PC-3 (cell line): ENCODE data around the gene ASCC3. TPM values are rescaled to one million over a fixed set of nuclear protein-coding genes. Genes with fewer than 3 reads are reported as not detected.

Source experiments
- ATAC-seq: fragments of 200-7000 bp; cut with Tn5 transposase; 2 replicates; pipeline ENCODE4 v1.9.1; 2020; ENCODE audit warnings: mild to moderate bottlenecking, moderate library complexity
- BruUV-seq: library from RNA; stranded (reverse); fragments of 400-500 nt; replicated peaks from 2 replicates; lab custom pipeline; 2021; lab: Mats Ljungman, UMichigan
- CTCF ChIA-PET: fragments of 300-600 bp; sonication (Branson Sonifier 250); formaldehyde crosslinking; loops from one replicate; lab custom pipeline; 2022; ENCODE audit warnings: antibody characterized with exemption; lab: Charles Lee
- POLR2A ChIA-PET: fragments of 300-600 bp; sonication (Branson Sonifier 250); formaldehyde crosslinking; loops from one replicate; lab custom pipeline; 2022; ENCODE audit warnings: antibody characterized with exemption; ENCODE audit not compliant: unreplicated experiment; lab: Charles Lee
- DNase-seq: peaks from one replicate; pipeline ENCODE4 v3.0.0-alpha.2; 2015
- H2AFZ ChIP-seq: fragments of 300-600 bp; sonication (generic); 2 replicates; pipeline ENCODE4 v1.6.0; 2016; ENCODE audit warnings: antibody characterized with exemption, low read length
- H3F3A ChIP-seq: fragments of 300-600 bp; sonication (generic); one replicate; pipeline ENCODE4 v1.6.0; 2017; ENCODE audit warnings: antibody characterized with exemption, low read length, control low read depth, mild to moderate bottlenecking; ENCODE audit not compliant: unreplicated experiment
- H3K27ac ChIP-seq: fragments of 300-600 bp; sonication (generic); 2 replicates; pipeline ENCODE4 v1.5.1; 2016; ENCODE audit warnings: mild to moderate bottlenecking, low read length
- H3K27me3 ChIP-seq: fragments of 300-600 bp; sonication (generic); 2 replicates; pipeline ENCODE4 v1.6.1; 2016; ENCODE audit warnings: low read length, mixed read lengths
- H3K36me3 ChIP-seq: fragments of 300-600 bp; sonication (generic); 2 replicates; pipeline ENCODE4 v1.6.1; 2016; ENCODE audit warnings: low read depth, mixed run types, low read length, mixed read lengths
- H3K4me1 ChIP-seq: fragments of 300-600 bp; sonication (generic); 2 replicates; pipeline ENCODE4 v1.5.1; 2016; ENCODE audit warnings: low read length; ENCODE audit not compliant: insufficient read depth
- H3K4me2 ChIP-seq: fragments of 300-600 bp; sonication (generic); 2 replicates; pipeline ENCODE4 v1.6.0; 2016; ENCODE audit warnings: low read length
- H3K4me3 ChIP-seq: fragments of 300-600 bp; sonication (generic); 2 replicates; pipeline ENCODE4 v1.5.1; 2016; ENCODE audit warnings: mild to moderate bottlenecking, low read length, mixed read lengths
- H3K79me2 ChIP-seq: fragments of 300-600 bp; sonication (generic); 2 replicates; pipeline ENCODE4 v1.6.1; 2017; ENCODE audit warnings: low read length, mixed read lengths
- H3K9ac ChIP-seq: fragments of 300-600 bp; sonication (generic); 2 replicates; pipeline ENCODE4 v1.6.0; 2016; ENCODE audit warnings: mild to moderate bottlenecking, low read length
- H3K9me2 ChIP-seq: fragments of 300-600 bp; sonication (generic); replicated peaks from 2 replicates; pipeline ENCODE4 v1.6.1; 2016; ENCODE audit warnings: mixed run types, low read length, mixed read lengths
- H3K9me3 ChIP-seq: fragments of 300-600 bp; sonication (generic); 2 replicates; pipeline ENCODE4 v1.6.1; 2016; ENCODE audit warnings: low read length, mixed read lengths
- H4K20me1 ChIP-seq: fragments of 300-600 bp; sonication (generic); 2 replicates; pipeline ENCODE4 v1.6.1; 2016; ENCODE audit warnings: low read length, mixed read lengths
- CTCF ChIP-seq: fragments of 300-600 bp; sonication (generic); conservative IDR thresholded peaks from 2 replicates; pipeline ENCODE4 v1.5.1; 2017; ENCODE audit warnings: antibody characterized with exemption, low read depth, mild to moderate bottlenecking, low read length
- EZH2 ChIP-seq: fragments of 300-600 bp; sonication (generic); IDR thresholded peaks from one replicate; pipeline ENCODE4 v1.6.1; 2017; ENCODE audit warnings: antibody characterized with exemption, mild to moderate bottlenecking, low read length; ENCODE audit not compliant: unreplicated experiment
- EZH2phosphoT487 ChIP-seq: fragments of 300-600 bp; sonication (generic); IDR thresholded peaks from 2 replicates; pipeline ENCODE4 v1.6.1; 2018; ENCODE audit warnings: mild to moderate bottlenecking, antibody characterized with exemption, low read length, borderline replicate concordance
- intact Hi-C: fragments of 100-400 bp; cut with micrococcal nuclease; formaldehyde crosslinking; loops from 2 replicates; pipeline ENCODE4 v1.9.0; 2023
- total RNA-seq: library from RNA; depleted of rRNA; stranded (reverse); fragments of >200 nt; gene quantifications from 2 replicates; pipeline ENCODE4 v1.2.3, GENCODE V29; 2014

The ASCC3 gene
- total RNA-seq, 1 experiment from 2014 or later = 27.7 TPM

DNA sequence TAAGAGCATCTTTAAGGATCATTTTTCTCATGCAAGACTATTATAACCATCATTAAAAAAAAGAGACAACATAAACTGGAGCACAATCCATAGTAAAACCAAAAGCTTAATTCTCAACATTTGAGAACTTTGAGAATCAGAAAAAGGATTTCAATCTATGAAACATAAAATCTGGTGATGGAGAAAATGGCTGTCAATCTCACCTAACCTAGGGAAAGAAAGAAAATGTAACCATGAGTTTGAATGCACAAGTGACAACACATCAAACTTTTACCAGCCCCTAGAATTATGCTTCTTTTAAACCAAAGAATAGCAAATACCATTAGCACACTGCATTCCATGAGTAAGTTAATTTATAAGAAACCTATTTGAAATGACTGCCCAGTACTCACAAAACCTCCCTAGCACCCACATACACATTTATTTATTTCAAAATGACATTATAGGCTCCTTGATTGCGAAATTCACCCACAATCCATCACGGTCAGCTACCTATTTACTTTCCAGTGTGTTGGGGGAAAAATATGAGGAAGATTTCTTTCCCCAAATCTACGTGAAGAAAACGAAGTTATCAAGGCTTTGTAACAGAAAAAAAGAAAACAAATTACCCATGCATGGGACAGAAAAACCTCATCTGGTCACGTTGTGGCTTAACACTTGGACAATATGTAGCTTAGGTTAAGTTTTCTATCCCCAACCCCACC lies 828 bp downstream of the ASCC3 start:
- H2AFZ ChIP-seq = peak overlapping the region; percentile 82
- CTCF ChIA-PET = no interaction called here

DNA sequence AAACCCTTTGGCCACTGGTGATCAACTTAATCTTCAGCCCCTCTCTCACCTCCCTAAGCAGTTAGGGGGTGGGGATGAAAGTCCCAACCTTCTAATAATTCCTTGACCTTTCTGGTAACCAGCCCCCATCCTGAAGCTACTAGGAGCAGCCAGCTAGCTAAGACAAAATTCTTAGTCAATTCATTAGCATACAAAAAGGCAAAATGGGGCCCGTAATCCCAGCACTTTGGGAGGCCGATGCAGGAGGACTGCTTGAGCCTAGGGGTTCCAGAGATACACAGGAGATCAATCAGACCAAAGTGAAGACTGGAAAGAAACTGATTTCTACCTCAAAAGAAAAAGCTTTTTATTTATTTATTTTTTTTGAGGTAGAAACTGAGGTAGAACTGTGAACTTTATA lies 1.8 kb downstream of the ASCC3 start:
- Histone ChIP-seq H3K36me3 (no peaks in the 10 kb centered on the region), H3K27ac (no peak overlapping the region), H4K20me1 (peaks cover 20% of the 10 kb centered on the region), H3K4me3 (peak overlapping the region; percentile 96), H3K9me2 (no peaks in the 10 kb centered on the region), H3K4me1 (peaks cover 25% of the 10 kb centered on the region), H3F3A (no peaks in the 10 kb centered on the region), H2AFZ (no peak overlapping the region), H3K9ac (no peak overlapping the region; the same call in 1 of the 2 replicates), H3K79me2 (peaks cover 73% of the 10 kb centered on the region), H3K27me3 (no peaks in the 10 kb centered on the region), H3K9me3 (no peaks in the 10 kb centered on the region), H3K4me2 (peak overlapping the region; percentile 95)
- no TSS peak for BruUV-seq
- ChIA-PET CTCF (no interaction called here), POLR2A (no interaction called here)
- no peak for ATAC-seq
- TF ChIP-seq EZH2 = no peak
- no peak for TF ChIP-seq EZH2phosphoT487
- no peak for TF ChIP-seq CTCF
- DNase-seq = no peak
- intact Hi-C loops = loop anchor here (10.0 kb wide), 1 partner anchor 205 kb away; no protein-coding TSS in a partner anchor

More for the DNA sequence above, 828 bp downstream of the ASCC3 start:
- Histone ChIP-seq H3K36me3 (no peaks in the 10 kb centered on the region), H3K4me3 (peak overlapping the region; percentile 96), H3F3A (no peaks in the 10 kb centered on the region), H3K9me3 (no peaks in the 10 kb centered on the region), H3K79me2 (peaks cover 63% of the 10 kb centered on the region), H3K9ac (peak overlapping the region; percentile 97), H3K4me2 (peak overlapping the region; percentile 95), H3K27ac (peak overlapping the region; percentile 81), H3K4me1 (peaks cover 20% of the 10 kb centered on the region), H3K27me3 (no peaks in the 10 kb centered on the region), H3K9me2 (no peaks in the 10 kb centered on the region), H4K20me1 (peaks cover 15% of the 10 kb centered on the region)
- no peak for ATAC-seq
- intact Hi-C loops = loop anchor here (10.0 kb wide), 2 partner anchors 106 to 344 kb away; no protein-coding TSS in a partner anchor
- POLR2A ChIA-PET = no interaction called here
- TF ChIP-seq CTCF (no peak), EZH2phosphoT487 (no peak), EZH2 (no peak)
- BruUV-seq = no TSS peak
- DNase-seq = peak; percentile 34

GRCh38 chr6:100877851-100878250 lies 3.3 kb downstream of the ASCC3 start:
- Histone ChIP-seq H3K4me2 (peak overlapping the region; percentile 95; the same call in 1 of the 2 replicates), H3K9me2 (no peaks in the 10 kb centered on the region), H3K4me1 (peaks cover 25% of the 10 kb centered on the region), H4K20me1 (peaks cover 20% of the 10 kb centered on the region), H3K4me3 (no peak overlapping the region), H3K27ac (no peak overlapping the region), H3K36me3 (0 out of 2 replicates have a peak, but pooled peaks cover 4% of the 10 kb centered on the region), H3K9ac (no peak overlapping the region), H3K27me3 (no peaks in the 10 kb centered on the region), H3F3A (no peaks in the 10 kb centered on the region), H2AFZ (no peak overlapping the region), H3K79me2 (peaks cover 88% of the 10 kb centered on the region), H3K9me3 (no peaks in the 10 kb centered on the region)
- CTCF ChIA-PET = no interaction called here
- no peak for ATAC-seq
- no peak for DNase-seq
- no peak for TF ChIP-seq EZH2phosphoT487
- no peak for TF ChIP-seq EZH2
- TF ChIP-seq CTCF = no peak
- no TSS peak for BruUV-seq
- intact Hi-C loops = loop anchor here (10.0 kb wide), 1 partner anchor 207 kb away; no protein-coding TSS in a partner anchor
- POLR2A ChIA-PET = no interaction called here
